Caco-2 (cell line): ENCODE measurements around the gene VAV2. TPM values are rescaled to one million over a fixed set of nuclear protein-coding genes. Genes with fewer than 3 reads are reported as not detected.
A peak's percentile ranks its signal among the peaks of the same experiment; 100 is the strongest.

ENCODE experiments used
- BruUV-seq: library from RNA; stranded (reverse); fragments of 400-500 nt; replicated peaks from 2 replicates; lab custom pipeline; 2021; lab: Mats Ljungman, UMichigan
- CTCF ChIA-PET: fragments of 300-600 bp; sonication (Branson Sonifier 250); formaldehyde crosslinking; loops from one replicate; lab custom pipeline; 2022; ENCODE audit warnings: antibody characterized with exemption; lab: Charles Lee
- POLR2A ChIA-PET: fragments of 300-600 bp; sonication (Branson Sonifier 250); formaldehyde crosslinking; loops from one replicate; lab custom pipeline; 2022; ENCODE audit warnings: antibody characterized with exemption; lab: Charles Lee
- DNase-seq, 2 experiments: peaks; one replicate each; pipeline versions ENCODE4 v3.0.0 to v3.0.0-alpha.2; 2020 to 2022
- H3K27me3 ChIP-seq: replicated peaks from 2 replicates; pipeline ENCODE4 v1.6.0; 2011; ENCODE audit warnings: low read length; ENCODE audit not compliant: control insufficient read depth, insufficient read depth
- H3K36me3 ChIP-seq: 2 replicates; pipeline ENCODE4 v1.5.1; 2011; ENCODE audit warnings: low read length; ENCODE audit not compliant: control insufficient read depth, insufficient read depth
- H3K4me1 ChIP-seq: fragments of 250-450 bp; sonication (Bioruptor Pico); 2 replicates; pipeline ENCODE4 v1.5.1; 2020; ENCODE audit warnings: mild to moderate bottlenecking
- H3K4me3 ChIP-seq: 2 replicates; pipeline ENCODE4 v1.5.1; 2011; ENCODE audit warnings: low read depth, mild to moderate bottlenecking, control low read depth, low read length
- H3K9me3 ChIP-seq: fragments of 250-450 bp; sonication (Bioruptor Pico); 2 replicates; pipeline ENCODE4 v1.5.1; 2020; ENCODE audit warnings: mild to moderate bottlenecking, moderate library complexity
- H3K27ac Mint-ChIP-seq: one replicate; pipeline ENCODE4 v1.8.0; 2022; ENCODE audit warnings: mixed read lengths; ENCODE audit not compliant: unreplicated experiment
- H3K27me3 Mint-ChIP-seq: one replicate; pipeline ENCODE4 v1.8.0; 2022; ENCODE audit warnings: mixed read lengths; ENCODE audit not compliant: insufficient read depth, unreplicated experiment
- H3K36me3 Mint-ChIP-seq: one replicate; pipeline ENCODE4 v1.8.0; 2022; ENCODE audit warnings: mild to moderate bottlenecking, mixed read lengths; ENCODE audit not compliant: insufficient read depth, unreplicated experiment
- H3K4me1 Mint-ChIP-seq: one replicate; pipeline ENCODE4 v1.8.0; 2022; ENCODE audit warnings: low read depth, mixed read lengths; ENCODE audit not compliant: unreplicated experiment
- H3K4me3 Mint-ChIP-seq: one replicate; pipeline ENCODE4 v1.8.0; 2022; ENCODE audit warnings: mild to moderate bottlenecking, moderate library complexity, mixed read lengths; ENCODE audit not compliant: unreplicated experiment
- H3K9me3 Mint-ChIP-seq: one replicate; pipeline ENCODE4 v1.8.0; 2022; ENCODE audit warnings: mixed read lengths; ENCODE audit not compliant: unreplicated experiment
- intact Hi-C: fragments of 100-400 bp; cut with micrococcal nuclease; formaldehyde crosslinking; loops from one replicate; pipeline ENCODE4 v1.10.0; 2022; ENCODE audit not compliant: unreplicated experiment
- total RNA-seq: library from RNA; stranded (reverse); gene quantifications from 2 replicates; pipeline ENCODE4 v1.2.3, GENCODE V29; 2022
- TF ChIP-seq, protein P1 (sequence below), 2 experiments: fragments of 200-600 bp in 1 of 2; IDR thresholded peaks; 1 replicate in 1 of 2; 2 replicates in 1 of 2; pipeline versions ENCODE4 v1.5.1 to v1.8.0; 2011 to 2022; ENCODE audit warnings: antibody characterized with exemption in 1 of 2, control low read depth in 1 of 2, inconsistent platforms in 1 of 2, low read depth in 1 of 2, low read length in 1 of 2, mild to moderate bottlenecking in 1 of 2, moderate library complexity in 1 of 2; ENCODE audit not compliant: insufficient read depth in 1 of 2, severe bottlenecking in 1 of 2, unreplicated experiment in 1 of 2

Gene VAV2
- total RNA-seq, 1 experiment from 2014 or later: 55.3 TPM

GRCh38 chr9:133842721-133843227 is 149.3 kb downstream of the VAV2 start:
- Histone ChIP-seq H3K4me1 (peaks cover 4% of the 10 kb centered on the region), H3K9me3 (no peaks in the 10 kb centered on the region), H3K4me3 (no peak overlapping the region), H3K36me3 (no peaks in the 10 kb centered on the region; the same call in 1 of the 2 replicates), H3K27me3 (no peaks in the 10 kb centered on the region)
- ChIA-PET POLR2A (no interaction called here), CTCF (no interaction called here)
- Mint-ChIP-seq H3K27ac (peak overlapping the region; percentile 76), H3K27me3 (no peaks in the 10 kb centered on the region), H3K36me3 (peaks cover 36% of the 10 kb centered on the region), H3K4me1 (peaks cover 21% of the 10 kb centered on the region), H3K9me3 (no peaks in the 10 kb centered on the region), H3K4me3 (no peak overlapping the region)
- intact Hi-C loops: no loop called here
- no peak for DNase-seq
- TF ChIP-seq, protein P1, sequence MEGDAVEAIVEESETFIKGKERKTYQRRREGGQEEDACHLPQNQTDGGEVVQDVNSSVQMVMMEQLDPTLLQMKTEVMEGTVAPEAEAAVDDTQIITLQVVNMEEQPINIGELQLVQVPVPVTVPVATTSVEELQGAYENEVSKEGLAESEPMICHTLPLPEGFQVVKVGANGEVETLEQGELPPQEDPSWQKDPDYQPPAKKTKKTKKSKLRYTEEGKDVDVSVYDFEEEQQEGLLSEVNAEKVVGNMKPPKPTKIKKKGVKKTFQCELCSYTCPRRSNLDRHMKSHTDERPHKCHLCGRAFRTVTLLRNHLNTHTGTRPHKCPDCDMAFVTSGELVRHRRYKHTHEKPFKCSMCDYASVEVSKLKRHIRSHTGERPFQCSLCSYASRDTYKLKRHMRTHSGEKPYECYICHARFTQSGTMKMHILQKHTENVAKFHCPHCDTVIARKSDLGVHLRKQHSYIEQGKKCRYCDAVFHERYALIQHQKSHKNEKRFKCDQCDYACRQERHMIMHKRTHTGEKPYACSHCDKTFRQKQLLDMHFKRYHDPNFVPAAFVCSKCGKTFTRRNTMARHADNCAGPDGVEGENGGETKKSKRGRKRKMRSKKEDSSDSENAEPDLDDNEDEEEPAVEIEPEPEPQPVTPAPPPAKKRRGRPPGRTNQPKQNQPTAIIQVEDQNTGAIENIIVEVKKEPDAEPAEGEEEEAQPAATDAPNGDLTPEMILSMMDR (IDR thresholded peaks at IDR 0.05; ENCODE audit: insufficient read depth in 1 of 2, low read depth in 1 of 2, low read length in 1 of 2, severe bottlenecking in 1 of 2, unreplicated experiment in 1 of 2): no peak
- BruUV-seq: no TSS peak

DNA sequence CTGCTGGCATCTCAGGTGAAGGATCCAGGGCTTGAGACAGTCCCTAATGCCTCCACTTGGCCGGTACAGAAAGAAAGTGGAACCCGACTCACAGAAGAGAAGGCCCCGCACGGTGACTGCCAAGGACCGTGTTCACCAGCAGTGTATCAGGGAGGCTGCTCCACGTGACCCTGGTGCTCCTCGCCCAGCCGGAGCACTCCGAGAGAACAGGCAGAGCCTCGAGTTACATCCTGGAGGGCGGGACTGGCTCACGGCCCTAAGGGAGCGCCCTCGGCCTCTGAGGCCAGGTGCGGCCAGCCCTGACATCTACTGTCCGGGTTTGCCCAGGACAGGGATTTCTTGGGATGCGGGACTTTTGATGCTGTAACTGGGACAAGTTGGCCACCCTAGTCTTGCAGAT is 149.9 kb downstream of the VAV2 start:
- TF ChIP-seq, protein P1 (IDR thresholded peaks at IDR 0.05; ENCODE audit: insufficient read depth in 1 of 2, low read depth in 1 of 2, low read length in 1 of 2, severe bottlenecking in 1 of 2, unreplicated experiment in 1 of 2): no peak
- ChIA-PET CTCF (no interaction called here), POLR2A (no interaction called here)

GRCh38 chr9:133841167-133841812 is 150.8 kb downstream of the VAV2 start:
- Histone ChIP-seq H3K27me3 (no peaks in the 10 kb centered on the region), H3K4me1 (peaks cover 5% of the 10 kb centered on the region), H3K4me3 (no peak overlapping the region), H3K9me3 (no peaks in the 10 kb centered on the region), H3K36me3 (no peaks in the 10 kb centered on the region; the same call in 1 of the 2 replicates)
- H3K4me3 Mint-ChIP-seq: no peak overlapping the region
- peaks cover 27% of the 10 kb centered on the region for H3K36me3 Mint-ChIP-seq
- intact Hi-C loops: no loop called here
- CTCF ChIA-PET: interaction anchor here (0.6 kb wide), 1 partner anchor 192 kb away, joined by 7 read pairs; no protein-coding TSS in a partner anchor
- BruUV-seq: no TSS peak
- H3K9me3 Mint-ChIP-seq: no peaks in the 10 kb centered on the region
- POLR2A ChIA-PET: no interaction called here
- TF ChIP-seq, protein P1 (IDR thresholded peaks at IDR 0.05; ENCODE audit: insufficient read depth in 1 of 2, low read depth in 1 of 2, low read length in 1 of 2, severe bottlenecking in 1 of 2, unreplicated experiment in 1 of 2): no peak
- peaks cover 23% of the 10 kb centered on the region for H3K4me1 Mint-ChIP-seq
- H3K27ac Mint-ChIP-seq: peak overlapping the region; percentile 36
- no peaks in the 10 kb centered on the region for H3K27me3 Mint-ChIP-seq
- DNase-seq: no peak

More for the DNA sequence above, 149.9 kb downstream of the VAV2 start:
- H3K9me3 ChIP-seq: no peaks in the 10 kb centered on the region
- Mint-ChIP-seq H3K27ac (peak overlapping the region; percentile 76), H3K9me3 (no peaks in the 10 kb centered on the region), H3K4me1 (peaks cover 23% of the 10 kb centered on the region), H3K4me3 (no peak overlapping the region), H3K36me3 (peaks cover 32% of the 10 kb centered on the region), H3K27me3 (no peaks in the 10 kb centered on the region)
- no peaks in the 10 kb centered on the region for H3K27me3 ChIP-seq
- peaks cover 5% of the 10 kb centered on the region for H3K4me1 ChIP-seq
- DNase-seq: no peak
- H3K4me3 ChIP-seq: no peak overlapping the region
- intact Hi-C loops: no loop called here
- no TSS peak for BruUV-seq
- no peaks in the 10 kb centered on the region; the same call in 1 of the 2 replicates for H3K36me3 ChIP-seq
